Tibial artery (tissue), 4 donors: Measurements from ENCODE around the gene GRID2.
A peak's percentile ranks its signal among the peaks of the same experiment; 100 is the strongest.

Experiments used
- DNase-seq, 2 donors: peaks; one replicate each; pipeline ENCODE4 v3.0.0-alpha.2; 2019
- H3K27ac ChIP-seq, 2 donors: fragments of 200-600 bp; sonication (generic) in 1 of 2; 1 replicate in 1 of 2; 2 replicates in 1 of 2; pipeline ENCODE4 v1.5.1; 2018 to 2019; ENCODE audit warnings: mild to moderate bottlenecking in 1 of 2
- H3K27me3 ChIP-seq, 2 donors: fragments of 200-600 bp; sonication (generic) in 1 of 2; one replicate each; pipeline versions ENCODE4 v1.5.1 to v1.6.0; 2016 to 2019
- H3K36me3 ChIP-seq, 3 donors: fragments of 200-600 bp; sonication (generic) in 2 of 3; one replicate each; pipeline ENCODE4 v1.5.1; 2016 to 2019; ENCODE audit warnings: mild to moderate bottlenecking in 2 of 3
- H3K4me1 ChIP-seq, 4 donors: fragments of 200-600 bp; sonication (generic) in 2 of 4; 1 replicate in 3 of 4; 2 replicates in 1 of 4; pipeline ENCODE4 v1.5.1; 2016 to 2019
- H3K4me3 ChIP-seq, 2 donors: fragments of 200-600 bp; sonication (generic) in 1 of 2; 1 replicate in 1 of 2; 2 replicates in 1 of 2; pipeline ENCODE4 v1.5.1; 2018 to 2019; ENCODE audit warnings: mild to moderate bottlenecking in 2 of 2
- H3K9me3 ChIP-seq, 3 donors: fragments of 200-600 bp; sonication (generic) in 1 of 3; one replicate each; pipeline ENCODE4 v1.5.1; 2016 to 2019
- intact Hi-C: fragments of 100-400 bp; cut with DNase I; formaldehyde crosslinking; loops from one replicate; pipeline ENCODE4 v1.15.0; 2023; ENCODE audit warnings: low total_unique reads
- TF ChIP-seq, protein P1 (sequence below), 2 experiments: fragments of 200-600 bp in 1 of 2; fragments of 450-650 bp in 1 of 2; IDR thresholded peaks; one replicate each; pipeline ENCODE4 v1.5.1; 2017 to 2019; ENCODE audit warnings: antibody characterized with exemption in 2 of 2, mild to moderate bottlenecking in 1 of 2, moderate library complexity in 1 of 2

GRID2 gene

GRCh38 chr4:93810340-93810992, 1506.7 kb downstream of the GRID2 start:
- Histone ChIP-seq H3K4me1 (no peaks in the 10 kb centered on the region), H3K36me3 (no peaks in the 10 kb centered on the region), H3K27me3 (no peaks in the 10 kb centered on the region), H3K4me3 (no peak overlapping the region), H3K27ac (no peak overlapping the region), H3K9me3 (no peaks in the 10 kb centered on the region)
- TF ChIP-seq, protein P1, sequence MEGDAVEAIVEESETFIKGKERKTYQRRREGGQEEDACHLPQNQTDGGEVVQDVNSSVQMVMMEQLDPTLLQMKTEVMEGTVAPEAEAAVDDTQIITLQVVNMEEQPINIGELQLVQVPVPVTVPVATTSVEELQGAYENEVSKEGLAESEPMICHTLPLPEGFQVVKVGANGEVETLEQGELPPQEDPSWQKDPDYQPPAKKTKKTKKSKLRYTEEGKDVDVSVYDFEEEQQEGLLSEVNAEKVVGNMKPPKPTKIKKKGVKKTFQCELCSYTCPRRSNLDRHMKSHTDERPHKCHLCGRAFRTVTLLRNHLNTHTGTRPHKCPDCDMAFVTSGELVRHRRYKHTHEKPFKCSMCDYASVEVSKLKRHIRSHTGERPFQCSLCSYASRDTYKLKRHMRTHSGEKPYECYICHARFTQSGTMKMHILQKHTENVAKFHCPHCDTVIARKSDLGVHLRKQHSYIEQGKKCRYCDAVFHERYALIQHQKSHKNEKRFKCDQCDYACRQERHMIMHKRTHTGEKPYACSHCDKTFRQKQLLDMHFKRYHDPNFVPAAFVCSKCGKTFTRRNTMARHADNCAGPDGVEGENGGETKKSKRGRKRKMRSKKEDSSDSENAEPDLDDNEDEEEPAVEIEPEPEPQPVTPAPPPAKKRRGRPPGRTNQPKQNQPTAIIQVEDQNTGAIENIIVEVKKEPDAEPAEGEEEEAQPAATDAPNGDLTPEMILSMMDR (IDR thresholded peaks at IDR 0.05) = no peak
- intact Hi-C loops = no loop called here
- no peak for DNase-seq

DNA sequence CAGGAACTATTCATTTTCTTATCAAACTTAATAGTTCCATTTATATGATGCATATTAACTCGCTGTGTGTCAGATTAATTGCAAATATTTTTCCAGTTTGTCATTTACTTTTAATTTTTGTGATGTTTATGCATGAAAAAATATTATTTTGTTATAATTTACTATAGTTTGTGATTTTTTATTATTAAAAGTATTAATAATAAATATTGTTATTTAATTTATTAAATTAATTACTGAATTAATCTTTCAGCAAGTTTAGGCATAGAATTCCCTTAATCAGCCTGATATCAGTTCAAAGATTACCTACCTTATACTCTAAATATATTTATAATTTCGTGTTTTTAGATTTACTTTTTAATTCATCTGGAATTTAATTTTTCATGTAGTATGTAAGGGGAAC, 1509.3 kb downstream of the GRID2 start:
- intact Hi-C loops = no loop called here
- no peak overlapping the region for H3K4me3 ChIP-seq
- no peak for DNase-seq

GRCh38 chr4:93814141-93814540, 1510.4 kb downstream of the GRID2 start:
- no peak for DNase-seq
- Histone ChIP-seq H3K4me1 (no peaks in the 10 kb centered on the region), H3K9me3 (no peaks in the 10 kb centered on the region), H3K27ac (no peak overlapping the region), H3K36me3 (no peaks in the 10 kb centered on the region), H3K27me3 (peaks cover 0 to 4% of the 10 kb centered on the region in 2 donors), H3K4me3 (no peak overlapping the region)
- TF ChIP-seq, protein P1 (IDR thresholded peaks at IDR 0.05) = no peak
- intact Hi-C loops = no loop called here

More for the DNA sequence above, 1509.3 kb downstream of the GRID2 start:
- H3K36me3 ChIP-seq = no peaks in the 10 kb centered on the region
- TF ChIP-seq, protein P1 (IDR thresholded peaks at IDR 0.05) = no peak
- H3K4me1 ChIP-seq = no peaks in the 10 kb centered on the region
- H3K27me3 ChIP-seq = no peaks in the 10 kb centered on the region
- H3K9me3 ChIP-seq = no peaks in the 10 kb centered on the region
- H3K27ac ChIP-seq = no peak overlapping the region

- TF ChIP-seq, protein P1 (IDR thresholded peaks at IDR 0.05) = no peak
- no peak overlapping the region for H3K4me3 ChIP-seq
- no peaks in the 10 kb centered on the region for H3K36me3 ChIP-seq
- H3K9me3 ChIP-seq = no peaks in the 10 kb centered on the region
- H3K4me1 ChIP-seq = no peaks in the 10 kb centered on the region
- intact Hi-C loops = no loop called here
- no peak overlapping the region for H3K27ac ChIP-seq
- DNase-seq = peak in 1 of 2 donors; percentile 70
- H3K27me3 ChIP-seq = peaks cover 0 to 4% of the 10 kb centered on the region in 2 donors
Observed at GRCh38 chr4:93814722-93815121, 1511.0 kb downstream of the GRID2 start.
